Fibroblast of upper back skin (primary cell): Measurements from ENCODE around the gene EFNB2.

Experiments
- DNase-seq: peaks from one replicate; pipeline ENCODE4 v3.0.0-alpha.2; 2013

The EFNB2 gene, protein sequence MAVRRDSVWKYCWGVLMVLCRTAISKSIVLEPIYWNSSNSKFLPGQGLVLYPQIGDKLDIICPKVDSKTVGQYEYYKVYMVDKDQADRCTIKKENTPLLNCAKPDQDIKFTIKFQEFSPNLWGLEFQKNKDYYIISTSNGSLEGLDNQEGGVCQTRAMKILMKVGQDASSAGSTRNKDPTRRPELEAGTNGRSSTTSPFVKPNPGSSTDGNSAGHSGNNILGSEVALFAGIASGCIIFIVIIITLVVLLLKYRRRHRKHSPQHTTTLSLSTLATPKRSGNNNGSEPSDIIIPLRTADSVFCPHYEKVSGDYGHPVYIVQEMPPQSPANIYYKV

DNA sequence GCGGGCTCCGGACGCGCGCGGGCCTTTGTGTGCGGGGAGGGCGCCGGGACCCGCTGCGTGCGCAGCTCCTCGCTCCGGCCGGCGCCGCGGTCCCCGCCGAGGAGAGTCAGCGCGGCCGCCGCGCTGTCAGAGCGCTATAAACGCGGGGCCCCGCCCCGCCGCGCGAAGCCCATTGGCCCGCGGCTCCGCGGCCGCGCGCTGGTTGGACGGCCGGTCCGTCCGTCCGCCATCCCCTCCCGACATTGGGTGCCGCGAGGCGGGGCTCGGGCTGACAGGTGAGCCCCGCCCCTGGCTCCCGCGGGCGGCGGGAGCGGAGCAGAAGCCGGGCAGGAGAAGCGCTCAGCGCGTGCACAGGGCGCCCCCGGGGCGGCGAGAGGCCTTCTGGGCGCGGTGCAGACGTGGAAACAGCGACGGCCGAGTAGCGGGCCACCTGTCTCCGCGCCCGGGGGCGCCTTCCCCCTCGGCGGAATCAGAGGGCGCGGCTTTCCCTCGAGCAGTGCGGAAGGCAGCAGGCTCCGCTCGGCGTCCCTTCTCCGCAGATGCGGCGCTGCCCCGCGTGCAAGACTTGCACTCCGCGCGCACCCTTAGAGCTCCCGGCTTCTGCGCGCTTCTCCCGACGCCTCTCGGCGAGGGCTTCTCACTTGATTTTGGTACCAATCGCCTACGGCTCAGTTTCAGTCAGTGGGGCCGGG lies at the start of gene EFNB2:
TSS of gene EFNB2 (minus strand) at position 111 of the 692 bp plus-strand sequence. CDS start 698 bp downstream, outside the sequence.
- DNase-seq, result peak; percentile 89

DNA sequence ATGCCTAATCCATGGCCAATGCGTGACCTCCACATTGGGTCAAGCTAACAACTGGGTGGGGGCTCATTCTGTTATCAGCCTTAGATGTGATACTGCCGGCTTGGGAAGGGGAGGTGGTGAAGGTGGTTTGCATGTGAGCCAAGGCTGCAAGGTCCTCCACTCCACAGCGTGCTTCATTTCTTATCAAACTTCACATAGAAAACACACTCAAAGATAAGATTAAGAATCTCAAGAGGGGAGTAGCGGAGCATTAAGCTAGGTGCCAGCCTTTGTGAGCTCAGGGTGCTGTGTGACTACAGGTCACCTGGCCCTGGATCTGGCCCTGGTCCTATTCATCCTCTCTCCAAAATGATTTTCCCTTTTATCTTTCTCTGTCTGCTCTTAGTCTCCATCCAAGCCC lies 45.8 kb upstream of the EFNB2 start:
- no peak for DNase-seq

DNA sequence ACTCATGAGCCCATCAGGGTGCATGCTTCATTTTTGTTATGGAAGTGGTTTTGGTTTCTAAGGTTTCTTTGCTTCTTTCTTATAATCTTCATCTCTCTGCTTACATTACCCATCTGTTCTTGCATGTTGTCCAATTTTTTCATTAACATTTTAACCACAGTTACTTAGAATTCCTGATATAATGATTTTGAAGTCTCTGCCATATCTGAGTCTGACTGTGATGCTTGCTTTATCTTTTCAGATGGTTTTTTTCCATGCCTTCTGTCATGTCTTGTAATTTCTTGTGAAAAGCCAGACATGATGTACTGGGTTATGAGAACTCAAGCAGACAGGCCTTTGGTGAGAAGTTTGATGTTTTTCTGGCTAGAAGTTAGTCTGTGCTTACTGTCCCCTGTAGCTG lies 40.4 kb upstream of the EFNB2 start:
- DNase-seq, result no peak

DNA sequence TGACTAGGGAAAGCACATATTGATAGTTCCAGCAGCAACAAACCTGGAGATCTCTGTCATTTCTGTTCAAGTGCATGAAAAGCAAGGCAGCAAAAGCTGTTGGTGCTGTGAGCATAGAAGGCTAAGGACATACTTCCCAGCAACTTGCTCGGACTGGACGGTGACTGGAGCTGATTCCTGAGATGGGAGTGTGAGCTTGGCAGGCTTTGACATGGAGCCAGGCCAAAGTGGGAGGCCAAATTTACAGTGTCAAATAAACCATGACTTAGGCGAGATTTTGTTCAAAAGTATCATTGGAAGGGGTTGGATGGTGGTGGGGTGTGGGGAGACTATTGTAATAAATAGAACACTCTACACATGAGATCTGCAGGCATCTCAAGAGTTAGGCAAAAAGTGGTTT lies 38.4 kb upstream of the EFNB2 start:
- no peak for DNase-seq

DNA sequence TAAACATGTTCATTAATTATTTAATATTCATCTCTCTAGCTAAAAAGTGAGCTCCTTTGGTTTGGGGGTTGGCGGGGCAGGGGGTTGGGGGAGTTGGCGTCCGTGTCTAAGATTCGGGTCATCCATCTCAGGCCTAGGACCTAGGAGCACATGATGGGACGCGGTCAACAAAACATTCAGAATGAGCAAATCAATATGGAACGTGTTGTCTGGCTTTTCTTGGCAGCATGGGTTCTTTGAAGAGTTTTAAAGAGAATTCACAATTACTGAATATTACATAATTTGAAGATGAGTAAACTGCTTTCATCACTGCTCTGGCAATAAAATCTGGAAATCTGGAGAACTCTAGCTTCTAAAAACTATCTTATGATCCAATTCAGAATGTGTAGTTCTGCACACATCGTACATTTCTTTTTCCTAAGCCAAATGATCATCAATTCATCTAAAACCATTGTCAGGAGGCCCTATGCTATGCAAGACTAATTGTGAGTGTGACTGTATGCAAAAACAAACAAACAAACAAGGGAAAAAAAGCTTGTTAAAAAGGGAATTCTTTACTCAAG lies 37.9 kb upstream of the EFNB2 start:
- DNase-seq, result peak; percentile 60

DNA sequence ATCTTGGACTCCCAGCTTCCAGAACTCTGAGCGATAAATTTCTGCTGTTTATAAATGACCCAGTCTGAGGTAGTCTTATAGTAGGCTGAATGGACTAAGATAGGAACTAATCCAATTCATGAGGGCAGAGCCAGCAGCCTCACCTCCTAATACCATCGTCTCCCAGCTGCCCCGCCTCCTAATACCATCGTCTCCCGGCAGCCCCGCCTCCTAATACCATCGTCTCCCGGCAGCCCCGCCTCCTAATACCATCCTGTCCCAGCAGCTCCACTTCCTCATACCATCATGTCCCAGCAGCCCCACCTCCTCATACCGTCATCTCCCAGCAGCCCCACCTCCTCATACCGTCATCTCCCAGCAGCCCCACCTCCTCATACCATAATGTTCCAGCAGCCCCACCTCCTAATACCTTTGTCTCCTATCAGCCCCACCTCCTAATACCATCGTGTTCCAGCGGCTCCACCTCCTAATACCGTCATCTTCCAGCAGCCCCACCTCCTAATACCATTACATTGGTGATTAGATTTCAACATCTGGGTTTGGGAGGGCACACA lies 34.9 kb upstream of the EFNB2 start:
- DNase-seq, result peak; percentile 46

DNA sequence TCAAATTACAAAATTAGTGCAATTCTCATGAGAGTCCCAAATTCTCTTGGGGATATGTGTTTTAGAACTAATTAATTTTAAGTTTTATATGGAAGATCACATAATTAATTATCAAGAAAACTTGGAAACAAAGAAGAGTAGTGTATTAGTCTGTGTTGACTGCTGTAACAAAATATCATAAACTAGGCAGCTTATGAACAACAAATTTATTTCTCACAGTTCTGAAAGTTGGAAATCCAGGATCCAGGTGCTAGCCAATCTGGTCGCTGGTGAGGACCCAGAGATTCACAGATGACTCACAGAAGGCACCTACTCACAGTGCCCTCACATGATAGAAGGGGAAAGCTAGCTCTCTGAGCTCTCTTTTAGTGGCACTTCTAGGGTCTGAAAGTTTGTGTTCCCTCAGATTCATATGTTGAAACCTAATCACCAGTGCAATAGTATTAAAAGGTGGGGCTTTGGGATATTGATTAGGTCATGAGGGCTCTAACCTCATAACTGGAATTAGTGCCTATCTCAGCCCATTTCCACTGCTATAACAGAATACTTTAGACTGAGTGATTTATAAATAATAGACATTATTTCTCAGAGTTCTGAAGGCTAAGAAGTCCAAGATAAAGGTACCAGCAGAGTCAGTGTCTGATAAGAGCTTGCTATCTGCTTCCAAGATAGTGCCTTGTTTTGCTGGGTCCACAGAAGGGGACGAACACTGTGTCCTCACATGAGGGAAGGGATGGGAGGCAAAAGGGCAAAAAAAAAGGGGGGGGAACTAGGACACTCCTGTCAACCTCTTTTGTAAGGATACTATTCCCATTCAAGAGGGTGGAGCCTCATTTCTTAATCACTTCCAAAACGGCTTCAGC lies 34.0 kb upstream of the EFNB2 start:
- no peak for DNase-seq

DNA sequence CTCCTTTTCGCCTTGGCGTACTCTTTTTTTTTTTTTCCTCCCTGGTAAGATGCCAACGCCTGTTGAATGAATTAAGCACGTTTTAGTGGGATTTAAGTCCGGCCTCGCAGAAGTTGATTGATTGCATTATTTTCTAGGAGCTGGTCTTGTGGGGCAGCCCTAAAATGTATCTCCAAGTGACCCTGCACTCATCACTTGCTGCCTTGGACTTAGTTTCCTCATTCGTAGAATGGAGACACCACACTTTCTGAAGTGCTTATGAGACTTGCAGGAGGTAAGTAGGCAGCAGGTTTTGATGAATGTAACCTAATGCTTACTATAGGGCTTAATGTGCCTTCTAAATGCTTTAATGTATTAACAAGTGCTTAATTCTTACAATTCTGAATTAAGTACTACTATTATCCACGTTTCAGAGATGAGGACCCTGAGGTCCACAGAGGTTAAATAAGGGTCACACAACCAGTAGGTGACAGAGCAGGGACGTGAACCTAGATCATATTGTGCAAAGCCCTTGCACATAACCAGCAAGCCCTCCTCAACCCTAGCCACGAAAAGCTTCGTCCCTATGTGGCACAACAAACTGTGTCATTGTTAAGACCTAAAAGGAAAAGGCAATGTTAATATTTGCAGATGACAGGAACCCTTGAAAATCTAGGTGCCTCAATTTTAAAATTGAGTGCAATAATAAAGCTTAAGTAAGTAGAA lies 33.0 kb upstream of the EFNB2 start:
- DNase-seq, result no peak

DNA sequence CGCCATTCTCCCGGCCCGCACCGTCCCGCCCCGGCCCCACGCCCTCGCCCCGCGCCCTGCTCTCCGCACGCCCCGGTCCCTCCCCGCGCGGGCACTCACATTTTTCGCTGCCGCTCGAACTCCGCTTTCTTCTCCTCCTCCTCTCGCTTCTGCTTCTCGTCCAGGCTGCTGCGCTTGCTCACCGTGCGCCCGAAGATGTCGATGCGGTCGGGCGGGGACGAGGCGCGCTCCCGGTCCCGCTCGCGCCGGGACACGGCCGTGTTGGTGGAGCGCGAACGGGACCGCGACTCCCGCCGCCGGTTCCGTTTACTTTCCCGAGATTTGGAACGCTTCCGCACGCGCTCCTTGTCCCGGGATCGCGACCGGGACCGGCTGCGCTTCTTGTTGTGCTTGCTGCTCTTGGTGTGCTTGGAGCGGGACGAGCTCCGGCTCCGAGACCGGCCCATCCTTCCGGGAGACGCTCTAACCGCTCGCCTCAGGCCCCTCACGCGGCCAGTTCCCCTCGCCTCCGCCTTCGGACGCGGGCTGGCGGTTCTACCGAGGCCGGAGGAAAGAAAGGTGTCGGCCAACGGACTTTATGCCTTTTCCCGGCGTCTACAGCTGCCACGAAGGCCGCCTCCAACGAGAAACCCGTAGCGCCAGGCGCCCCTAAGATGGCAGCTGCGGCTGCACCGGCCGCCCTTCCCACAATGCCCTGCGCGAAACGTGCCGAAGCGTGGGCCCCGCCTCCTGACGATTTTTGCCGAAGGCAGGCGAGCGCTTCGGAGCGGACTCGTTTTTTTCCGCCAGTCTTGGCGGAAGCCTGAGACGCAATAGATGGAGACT lies 32.2 kb upstream of the EFNB2 start, which contains the start of gene ARGLU1:
TSS of gene ARGLU1 (minus strand) at position 664 of the 825 bp plus-strand sequence. CDS start at position 446, 218 bp downstream.
- peak; percentile 91 for DNase-seq

DNA sequence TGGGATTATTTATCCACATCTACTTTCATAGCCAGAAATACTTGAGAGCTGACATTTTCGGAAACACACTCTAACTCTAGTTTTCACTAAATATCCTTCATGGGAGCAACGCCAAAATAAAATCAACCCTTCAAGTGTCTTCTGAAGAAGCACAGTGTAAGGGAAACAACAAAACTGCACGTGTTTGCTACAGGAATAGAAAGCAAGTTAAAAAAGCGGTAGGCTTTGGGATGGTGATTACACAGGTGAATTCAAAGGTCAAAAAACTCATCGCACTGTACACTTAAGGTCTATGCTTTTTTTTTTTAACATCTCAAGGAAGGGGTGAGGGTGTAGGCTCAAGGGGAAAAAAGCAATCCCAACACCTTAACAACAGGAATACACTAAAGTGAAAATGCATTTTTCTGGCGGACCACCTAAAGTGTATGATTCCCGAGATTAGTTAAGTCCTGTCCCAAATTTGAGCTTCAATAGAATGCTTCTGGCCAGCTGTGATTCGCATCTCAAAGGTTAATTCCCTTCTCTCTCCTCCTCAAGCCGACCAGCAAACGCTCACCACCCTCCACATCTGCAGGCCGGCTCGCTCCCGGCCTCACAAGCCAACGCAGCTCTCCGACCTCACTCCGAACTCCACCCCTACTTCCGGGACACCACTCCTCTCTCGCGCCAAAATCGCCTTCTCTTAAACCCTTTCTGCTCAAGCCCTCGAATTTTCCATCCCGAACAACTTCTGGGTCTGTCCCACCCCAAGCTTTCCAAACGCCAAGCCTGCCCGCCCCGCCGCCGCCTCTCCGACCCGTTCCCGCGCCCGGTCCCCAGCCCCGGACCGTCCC lies 31.4 kb upstream of the EFNB2 start:
- DNase-seq, result peak; percentile 37

DNA sequence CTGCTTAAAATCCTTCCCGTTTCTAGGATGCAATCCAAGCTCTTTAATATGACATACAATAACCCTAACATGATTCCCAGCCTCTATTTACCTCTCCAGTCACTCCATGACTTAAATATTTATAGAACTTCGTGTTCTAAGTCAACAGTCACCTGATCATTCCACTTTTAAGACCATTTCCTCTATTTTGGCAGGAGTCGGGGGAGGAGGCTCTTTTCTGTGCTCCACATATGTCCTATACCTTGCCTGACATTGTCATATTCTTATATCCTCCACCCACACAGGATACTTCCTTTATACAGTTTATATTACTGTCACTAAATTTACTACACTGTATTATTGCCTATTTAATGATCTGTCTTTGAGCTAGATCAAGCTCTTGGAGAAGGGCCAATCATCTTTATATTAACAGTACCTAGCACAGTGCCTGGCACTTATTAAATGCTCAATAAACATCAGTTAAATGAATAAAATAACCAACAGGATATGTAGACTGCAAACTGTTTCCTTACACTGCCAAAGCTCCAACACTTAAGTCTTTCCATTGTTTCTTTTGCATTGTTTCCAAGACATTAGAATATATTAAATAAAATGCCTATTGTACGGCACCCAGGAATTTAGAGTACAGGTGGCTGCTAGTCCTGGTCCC lies 29.8 kb upstream of the EFNB2 start:
- DNase-seq, result no peak

DNA sequence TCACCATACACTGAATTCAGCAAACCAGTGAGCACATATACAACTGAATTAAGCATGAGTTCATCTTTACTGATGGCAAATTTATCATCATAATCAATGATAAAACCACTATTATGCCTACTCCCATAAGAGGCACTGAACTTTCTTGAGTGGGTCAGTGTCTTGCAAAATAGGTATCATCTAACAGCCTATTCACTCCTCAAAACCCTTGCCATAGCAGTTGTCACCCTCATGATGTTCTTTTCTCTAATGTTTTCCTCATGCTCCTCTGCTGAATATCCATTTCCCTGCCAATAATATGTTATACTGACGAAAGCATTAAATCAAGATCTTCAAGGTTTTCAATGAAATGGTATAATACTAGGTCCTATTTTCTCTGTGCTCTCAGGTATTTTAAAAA lies 26.8 kb upstream of the EFNB2 start:
- DNase-seq, result no peak

DNA sequence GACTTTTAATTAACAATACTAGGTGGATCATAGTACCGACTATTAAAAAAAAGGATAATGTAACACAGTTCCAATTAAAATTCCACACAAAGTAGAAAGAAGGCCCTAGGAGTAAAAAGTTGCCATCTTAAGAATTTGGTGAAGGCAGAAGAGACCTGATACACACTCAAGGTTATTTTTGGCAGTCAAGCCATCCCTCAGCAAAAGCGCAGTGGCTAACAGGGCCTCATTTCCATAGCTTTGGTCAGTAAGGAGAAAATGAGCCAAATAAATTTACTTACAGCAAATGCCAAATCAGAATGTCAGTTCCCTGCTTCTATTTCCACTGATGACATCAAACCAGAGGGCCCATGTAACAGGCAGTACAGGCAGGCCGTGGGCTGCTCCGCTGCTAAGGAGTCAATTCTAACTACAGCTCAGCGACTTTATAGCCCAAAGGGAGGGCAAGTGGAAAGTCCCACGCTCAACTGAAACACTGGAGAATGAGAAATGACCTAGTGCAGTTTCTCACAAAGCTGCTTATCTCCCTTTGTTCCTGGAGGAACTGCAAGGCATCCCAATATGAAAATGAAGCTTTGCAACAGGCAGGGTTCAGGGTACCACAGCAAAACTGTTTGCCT lies 26.2 kb upstream of the EFNB2 start:
- DNase-seq, result no peak

DNA sequence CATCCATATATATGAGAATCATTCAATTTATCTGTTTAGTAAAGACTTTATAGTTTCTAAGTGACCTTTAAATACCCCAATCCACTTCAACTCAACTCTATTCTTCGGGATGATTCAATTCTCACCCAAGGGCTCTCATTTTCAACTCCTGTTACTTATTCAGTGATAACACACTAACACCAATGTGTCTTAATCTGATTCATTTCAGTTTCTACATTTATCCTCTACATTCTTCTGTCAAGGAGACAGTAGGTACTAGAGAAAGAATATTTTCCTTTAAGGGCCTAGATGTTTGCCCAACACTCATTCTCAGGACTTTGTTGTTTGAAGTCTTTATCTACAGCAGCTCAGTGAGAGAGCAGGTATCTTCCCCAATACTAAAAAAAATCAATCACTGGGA lies 25.4 kb upstream of the EFNB2 start:
- DNase-seq, result no peak

DNA sequence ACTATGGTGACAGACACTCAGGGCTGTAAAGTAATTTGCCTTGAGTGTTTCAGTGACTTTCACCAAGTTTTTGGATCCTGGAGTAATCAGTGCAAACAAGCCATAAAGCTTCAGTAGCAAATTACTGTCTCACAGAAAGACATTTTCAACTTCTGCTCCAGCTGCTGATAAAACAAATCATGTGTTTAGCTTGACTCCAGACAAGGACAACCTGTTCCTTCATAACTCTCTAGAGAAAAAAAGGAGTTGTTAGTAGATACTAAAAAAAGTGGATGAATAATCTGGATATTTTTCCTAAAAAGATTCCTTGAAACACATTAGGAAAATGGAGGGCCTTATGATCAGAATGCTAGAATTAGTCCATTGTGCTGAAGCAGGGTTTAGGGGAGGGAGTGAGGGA lies 23.1 kb upstream of the EFNB2 start:
- DNase-seq, result no peak

DNA sequence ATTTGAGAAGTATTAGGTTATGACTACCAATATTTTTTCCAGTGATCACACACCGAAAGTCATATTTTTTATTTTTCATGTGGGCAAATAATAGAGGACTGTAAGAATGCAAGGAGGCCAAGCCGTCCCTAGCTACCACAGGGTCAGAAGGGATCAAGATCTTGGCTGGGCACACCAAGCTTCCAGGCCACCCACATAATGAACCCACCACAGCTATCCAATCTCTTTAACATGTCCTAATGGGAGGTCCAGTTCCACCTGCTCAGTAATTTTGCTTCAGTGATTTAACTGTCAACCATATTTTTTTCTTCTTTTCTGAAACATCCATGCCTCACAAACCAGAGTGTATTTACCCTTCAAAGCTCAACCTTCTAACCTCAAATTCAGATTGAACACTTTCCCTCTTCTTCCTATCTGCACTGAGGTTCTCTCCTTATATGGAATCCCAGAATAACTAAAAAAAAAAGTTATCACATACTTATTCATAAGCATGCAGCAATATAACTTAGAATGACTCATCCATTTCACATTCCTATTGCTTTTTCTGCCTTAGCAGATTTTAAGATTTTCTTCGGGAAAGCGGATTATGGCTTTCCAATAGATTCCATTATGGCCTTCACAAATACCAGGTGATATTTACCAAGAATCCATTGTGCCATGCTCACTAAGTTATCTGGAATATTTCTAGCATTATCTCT lies 20.3 kb upstream of the EFNB2 start:
- DNase-seq, result peak; percentile 60

DNA sequence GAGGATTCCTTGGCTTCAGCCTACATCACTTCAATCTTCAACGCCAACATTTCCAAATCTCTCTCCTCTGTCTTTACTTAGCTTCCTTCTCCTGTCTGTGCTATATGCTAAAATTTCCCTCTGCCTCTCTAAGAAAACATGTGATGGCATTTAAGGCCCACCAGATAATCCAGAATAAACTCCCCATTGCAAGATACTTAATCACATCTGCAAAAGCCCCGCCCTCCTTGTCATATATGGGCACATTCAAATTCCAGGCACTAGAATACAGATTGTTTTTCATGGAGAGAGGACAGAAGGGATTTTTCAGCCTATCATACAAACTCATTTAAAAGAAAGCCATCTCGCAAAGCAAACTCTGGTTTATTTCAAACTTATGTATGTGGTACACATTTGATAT lies 16.3 kb upstream of the EFNB2 start:
- DNase-seq, result no peak

DNA sequence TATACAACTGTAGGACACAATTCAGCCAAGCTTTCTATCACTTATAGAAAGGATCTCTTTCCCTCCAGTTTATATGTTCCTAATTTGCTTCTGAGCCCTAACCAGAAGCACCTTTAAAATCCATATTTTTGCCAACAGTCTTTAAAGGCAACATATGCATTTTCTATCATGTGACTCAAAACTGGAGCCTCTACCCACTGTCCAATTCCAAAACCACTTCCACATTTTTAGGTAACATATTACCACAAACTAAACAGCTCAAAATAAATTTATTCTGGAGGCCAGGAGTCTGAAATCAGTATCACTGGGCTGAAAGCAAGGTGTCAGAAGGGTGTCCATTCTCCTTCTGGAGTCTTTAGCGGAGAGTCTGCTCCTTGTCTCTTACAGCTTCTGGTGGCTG lies 15.9 kb upstream of the EFNB2 start:
- DNase-seq, result no peak
